LNCaP clone FGC (cell line): ENCODE measurements around the gene ROBO1.

ENCODE experiments used
- DNase-seq: peaks from one replicate; pipeline ENCODE4 v3.0.0-alpha.2; 2011; ENCODE audit warnings: low read depth
- H3K4me3 ChIP-seq: 2 replicates; pipeline ENCODE4 v1.5.1; 2011; ENCODE audit warnings: mild to moderate bottlenecking, low read depth, low read length, control low read depth
- CTCF ChIP-seq: IDR thresholded peaks from 2 replicates; pipeline ENCODE4 v1.5.1; 2012; ENCODE audit warnings: mild to moderate bottlenecking; ENCODE audit not compliant: control insufficient read depth, insufficient read depth; ENCODE audit errors: extremely low read depth

ROBO1 gene

GRCh38 chr3:79258479-79258878 is 509.3 kb downstream of the ROBO1 start:
- H3K4me3 ChIP-seq, result no peak overlapping the region
- no peak for TF ChIP-seq CTCF
- DNase-seq, result no peak

GRCh38 chr3:79257791-79258190 is 510.0 kb downstream of the ROBO1 start:
- no peak for TF ChIP-seq CTCF
- DNase-seq, result no peak
- no peak overlapping the region for H3K4me3 ChIP-seq

GRCh38 chr3:79255702-79256101 is 512.1 kb downstream of the ROBO1 start:
- DNase-seq, result no peak
- no peak for TF ChIP-seq CTCF
- no peak overlapping the region for H3K4me3 ChIP-seq

GRCh38 chr3:79255292-79255691 is 512.5 kb downstream of the ROBO1 start:
- TF ChIP-seq CTCF, result no peak
- no peak overlapping the region for H3K4me3 ChIP-seq
- no peak for DNase-seq

- DNase-seq, result no peak
- no peak overlapping the region for H3K4me3 ChIP-seq
- no peak for TF ChIP-seq CTCF
Measured at GRCh38 chr3:79253704-79254103, 514.1 kb downstream of the ROBO1 start.

GRCh38 chr3:79253271-79253670 is 514.5 kb downstream of the ROBO1 start:
- TF ChIP-seq CTCF, result no peak
- DNase-seq, result no peak

GRCh38 chr3:79250746-79251145 is 517.1 kb downstream of the ROBO1 start:
- DNase-seq, result no peak
- no peak for TF ChIP-seq CTCF
- H3K4me3 ChIP-seq, result no peak overlapping the region

More at GRCh38 chr3:79253271-79253670, 514.5 kb downstream of the ROBO1 start:
- no peak overlapping the region for H3K4me3 ChIP-seq
